ENCODE measurements around the gene ST6GAL1.

DNA sequence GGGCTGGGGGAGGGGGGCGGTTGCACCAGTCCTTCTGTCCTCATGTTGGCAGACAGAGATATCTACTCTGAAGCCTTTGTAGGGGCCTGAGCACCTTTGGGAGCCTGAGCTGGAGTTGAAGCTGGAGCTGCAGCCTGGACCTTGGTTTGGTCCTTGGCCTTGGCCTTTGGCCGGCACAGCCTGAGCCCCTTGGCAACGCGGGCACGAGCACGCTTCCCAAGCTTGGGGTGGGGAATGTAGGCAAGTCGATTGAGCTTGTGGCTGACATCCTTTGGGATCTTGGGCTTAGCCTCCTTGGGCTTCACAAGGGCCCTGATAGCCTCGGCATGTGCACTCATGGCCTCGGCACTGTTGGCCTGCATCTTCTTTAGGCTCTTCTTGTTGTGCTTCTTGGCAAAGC lies 8.1 kb upstream of the ST6GAL1 start:
- TF ChIP-seq CTCF (IDR thresholded peaks at IDR 0.05; ENCODE audit: low read depth, low read length) (no peak), MAX (IDR thresholded peaks at IDR 0.05; ENCODE audit: low read depth, low read length) (no peak), POLR2A (IDR thresholded peaks at IDR 0.05; ENCODE audit: extremely low read depth, insufficient read length) (no peak), MYC (IDR thresholded peaks at IDR 0.05; ENCODE audit: low read depth, low read length) (no peak)

Measured in NB4 (cell line).